Caco-2 (cell line): ENCODE results near the gene HMG20A. TPM values are rescaled to one million over a fixed set of nuclear protein-coding genes. Genes with fewer than 3 reads are reported as not detected.

ENCODE experiments used
- BruUV-seq: library from RNA; stranded (reverse); fragments of 400-500 nt; replicated peaks from 2 replicates; lab custom pipeline; 2021; lab: Mats Ljungman, UMichigan
- CTCF ChIA-PET: fragments of 300-600 bp; sonication (Branson Sonifier 250); formaldehyde crosslinking; loops from one replicate; lab custom pipeline; 2022; ENCODE audit warnings: antibody characterized with exemption; lab: Charles Lee
- POLR2A ChIA-PET: fragments of 300-600 bp; sonication (Branson Sonifier 250); formaldehyde crosslinking; loops from one replicate; lab custom pipeline; 2022; ENCODE audit warnings: antibody characterized with exemption; lab: Charles Lee
- DNase-seq, 2 experiments: peaks; one replicate each; pipeline versions ENCODE4 v3.0.0 to v3.0.0-alpha.2; 2020 to 2022
- H3K27me3 ChIP-seq: replicated peaks from 2 replicates; pipeline ENCODE4 v1.6.0; 2011; ENCODE audit warnings: low read length; ENCODE audit not compliant: control insufficient read depth, insufficient read depth
- H3K36me3 ChIP-seq: 2 replicates; pipeline ENCODE4 v1.5.1; 2011; ENCODE audit warnings: low read length; ENCODE audit not compliant: control insufficient read depth, insufficient read depth
- H3K4me1 ChIP-seq: fragments of 250-450 bp; sonication (Bioruptor Pico); 2 replicates; pipeline ENCODE4 v1.5.1; 2020; ENCODE audit warnings: mild to moderate bottlenecking
- H3K4me3 ChIP-seq: 2 replicates; pipeline ENCODE4 v1.5.1; 2011; ENCODE audit warnings: low read depth, mild to moderate bottlenecking, control low read depth, low read length
- H3K9me3 ChIP-seq: fragments of 250-450 bp; sonication (Bioruptor Pico); 2 replicates; pipeline ENCODE4 v1.5.1; 2020; ENCODE audit warnings: mild to moderate bottlenecking, moderate library complexity
- H3K27ac Mint-ChIP-seq: one replicate; pipeline ENCODE4 v1.8.0; 2022; ENCODE audit warnings: mixed read lengths; ENCODE audit not compliant: unreplicated experiment
- H3K27me3 Mint-ChIP-seq: one replicate; pipeline ENCODE4 v1.8.0; 2022; ENCODE audit warnings: mixed read lengths; ENCODE audit not compliant: insufficient read depth, unreplicated experiment
- H3K36me3 Mint-ChIP-seq: one replicate; pipeline ENCODE4 v1.8.0; 2022; ENCODE audit warnings: mild to moderate bottlenecking, mixed read lengths; ENCODE audit not compliant: insufficient read depth, unreplicated experiment
- H3K4me1 Mint-ChIP-seq: one replicate; pipeline ENCODE4 v1.8.0; 2022; ENCODE audit warnings: low read depth, mixed read lengths; ENCODE audit not compliant: unreplicated experiment
- H3K4me3 Mint-ChIP-seq: one replicate; pipeline ENCODE4 v1.8.0; 2022; ENCODE audit warnings: mild to moderate bottlenecking, moderate library complexity, mixed read lengths; ENCODE audit not compliant: unreplicated experiment
- H3K9me3 Mint-ChIP-seq: one replicate; pipeline ENCODE4 v1.8.0; 2022; ENCODE audit warnings: mixed read lengths; ENCODE audit not compliant: unreplicated experiment
- intact Hi-C: fragments of 100-400 bp; cut with micrococcal nuclease; formaldehyde crosslinking; loops from one replicate; pipeline ENCODE4 v1.10.0; 2022; ENCODE audit not compliant: unreplicated experiment
- total RNA-seq: library from RNA; stranded (reverse); gene quantifications from 2 replicates; pipeline ENCODE4 v1.2.3, GENCODE V29; 2022
- TF ChIP-seq, protein P1 (sequence below), 2 experiments: fragments of 200-600 bp in 1 of 2; IDR thresholded peaks; 1 replicate in 1 of 2; 2 replicates in 1 of 2; pipeline versions ENCODE4 v1.5.1 to v1.8.0; 2011 to 2022; ENCODE audit warnings: antibody characterized with exemption in 1 of 2, control low read depth in 1 of 2, inconsistent platforms in 1 of 2, low read depth in 1 of 2, low read length in 1 of 2, mild to moderate bottlenecking in 1 of 2, moderate library complexity in 1 of 2; ENCODE audit not compliant: insufficient read depth in 1 of 2, severe bottlenecking in 1 of 2, unreplicated experiment in 1 of 2

HMG20A gene
- total RNA-seq, 1 experiment from 2014 or later = 34.0 TPM

DNA sequence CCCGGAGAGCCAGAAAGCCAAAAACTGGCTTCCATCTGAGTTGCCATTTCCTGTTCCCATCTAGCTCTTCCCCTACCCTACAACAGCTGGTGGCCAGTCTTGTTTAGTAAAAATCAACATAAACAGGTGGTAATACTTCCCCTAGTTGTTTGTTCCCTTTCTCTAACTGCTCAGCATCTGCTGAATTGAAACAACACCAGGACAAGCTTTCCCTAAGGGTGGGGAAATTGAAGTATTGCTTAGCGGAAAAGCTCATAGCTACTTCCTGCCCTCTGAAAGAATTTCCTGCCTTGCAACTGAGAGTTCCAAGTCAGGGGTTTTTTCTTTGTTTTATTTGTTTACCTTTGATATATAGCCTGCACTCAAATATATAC lies 66.8 kb downstream of the HMG20A start:
- Histone ChIP-seq H3K4me3 (no peak overlapping the region), H3K4me1 (peaks cover 5% of the 10 kb centered on the region; the same call in 1 of the 2 replicates), H3K9me3 (no peaks in the 10 kb centered on the region), H3K36me3 (no peaks in the 10 kb centered on the region), H3K27me3 (no peaks in the 10 kb centered on the region)
- POLR2A ChIA-PET = no interaction called here
- no TSS peak for BruUV-seq
- CTCF ChIA-PET = interaction anchor here (0.9 kb wide), 1 partner anchor 10 kb away, joined by 3 read pairs; no protein-coding TSS in a partner anchor
- intact Hi-C loops = no loop called here
- Mint-ChIP-seq H3K27me3 (no peaks in the 10 kb centered on the region), H3K9me3 (no peaks in the 10 kb centered on the region), H3K36me3 (peaks cover 11% of the 10 kb centered on the region), H3K27ac (no peak overlapping the region), H3K4me3 (no peak overlapping the region), H3K4me1 (peaks cover 15% of the 10 kb centered on the region)
- DNase-seq = no peak
- TF ChIP-seq, protein P1, sequence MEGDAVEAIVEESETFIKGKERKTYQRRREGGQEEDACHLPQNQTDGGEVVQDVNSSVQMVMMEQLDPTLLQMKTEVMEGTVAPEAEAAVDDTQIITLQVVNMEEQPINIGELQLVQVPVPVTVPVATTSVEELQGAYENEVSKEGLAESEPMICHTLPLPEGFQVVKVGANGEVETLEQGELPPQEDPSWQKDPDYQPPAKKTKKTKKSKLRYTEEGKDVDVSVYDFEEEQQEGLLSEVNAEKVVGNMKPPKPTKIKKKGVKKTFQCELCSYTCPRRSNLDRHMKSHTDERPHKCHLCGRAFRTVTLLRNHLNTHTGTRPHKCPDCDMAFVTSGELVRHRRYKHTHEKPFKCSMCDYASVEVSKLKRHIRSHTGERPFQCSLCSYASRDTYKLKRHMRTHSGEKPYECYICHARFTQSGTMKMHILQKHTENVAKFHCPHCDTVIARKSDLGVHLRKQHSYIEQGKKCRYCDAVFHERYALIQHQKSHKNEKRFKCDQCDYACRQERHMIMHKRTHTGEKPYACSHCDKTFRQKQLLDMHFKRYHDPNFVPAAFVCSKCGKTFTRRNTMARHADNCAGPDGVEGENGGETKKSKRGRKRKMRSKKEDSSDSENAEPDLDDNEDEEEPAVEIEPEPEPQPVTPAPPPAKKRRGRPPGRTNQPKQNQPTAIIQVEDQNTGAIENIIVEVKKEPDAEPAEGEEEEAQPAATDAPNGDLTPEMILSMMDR (IDR thresholded peaks at IDR 0.05; ENCODE audit: insufficient read depth in 1 of 2, low read depth in 1 of 2, low read length in 1 of 2, severe bottlenecking in 1 of 2, unreplicated experiment in 1 of 2) = no peak

DNA sequence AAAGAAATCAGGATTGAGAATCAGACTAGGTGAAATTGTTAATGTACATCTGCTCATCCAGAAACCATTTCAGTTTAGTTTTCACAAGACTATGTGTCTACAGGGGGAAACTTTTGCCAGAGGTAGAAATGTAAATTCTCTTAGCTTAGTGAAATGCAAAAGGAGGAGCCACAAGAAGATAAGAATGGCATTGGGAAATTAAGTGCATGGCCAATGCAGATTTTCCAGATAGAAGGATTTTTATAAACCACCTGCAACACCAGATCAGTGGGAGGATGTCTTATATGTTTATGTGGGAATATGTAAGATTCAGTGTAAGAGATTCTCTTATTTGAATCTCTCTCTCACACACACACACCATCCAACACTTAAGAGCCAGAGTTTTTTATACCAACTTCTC lies 67.2 kb downstream of the HMG20A start:
- H3K27ac Mint-ChIP-seq = no peak overlapping the region
- H3K36me3 ChIP-seq = no peaks in the 10 kb centered on the region
- H3K9me3 Mint-ChIP-seq = no peaks in the 10 kb centered on the region
- no peak overlapping the region for H3K4me3 ChIP-seq
- ChIA-PET CTCF (interaction anchor here (0.9 kb wide), 1 partner anchor 9 kb away, joined by 3 read pairs; no protein-coding TSS in a partner anchor), POLR2A (no interaction called here)
- peaks cover 15% of the 10 kb centered on the region for H3K4me1 Mint-ChIP-seq
- no peaks in the 10 kb centered on the region for H3K9me3 ChIP-seq
- H3K36me3 Mint-ChIP-seq = peaks cover 11% of the 10 kb centered on the region
- intact Hi-C loops = no loop called here
- no peaks in the 10 kb centered on the region for H3K27me3 Mint-ChIP-seq
- no peak for DNase-seq
- no peak overlapping the region for H3K4me3 Mint-ChIP-seq
- H3K4me1 ChIP-seq = peaks cover 5% of the 10 kb centered on the region; the same call in 1 of the 2 replicates
- TF ChIP-seq, protein P1 (IDR thresholded peaks at IDR 0.05; ENCODE audit: insufficient read depth in 1 of 2, low read depth in 1 of 2, low read length in 1 of 2, severe bottlenecking in 1 of 2, unreplicated experiment in 1 of 2) = no peak
- no TSS peak for BruUV-seq
- H3K27me3 ChIP-seq = no peaks in the 10 kb centered on the region

DNA sequence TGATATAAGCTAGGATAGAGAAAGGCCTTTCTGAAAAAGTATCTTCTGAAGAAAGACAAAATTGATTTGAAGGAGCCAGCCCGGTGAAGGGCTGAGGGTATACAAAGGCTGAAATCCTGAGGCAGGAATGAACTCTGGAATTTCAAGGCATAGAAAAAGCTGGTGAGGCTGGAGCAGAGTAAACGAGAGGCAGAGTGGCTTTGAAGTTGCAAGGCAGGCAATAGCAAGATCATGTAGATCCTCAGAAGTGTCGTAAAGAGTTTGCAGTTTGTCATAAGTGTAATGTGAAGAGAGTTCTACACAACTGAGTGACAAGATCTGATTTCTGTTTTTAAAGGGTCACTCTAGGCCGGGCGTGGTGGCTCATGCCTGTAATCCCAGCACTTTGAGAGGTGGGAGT lies 69.0 kb downstream of the HMG20A start:
- Mint-ChIP-seq H3K4me1 (peaks cover 15% of the 10 kb centered on the region), H3K27me3 (no peaks in the 10 kb centered on the region), H3K4me3 (no peak overlapping the region), H3K9me3 (no peaks in the 10 kb centered on the region), H3K27ac (peak overlapping the region; percentile 29), H3K36me3 (peaks cover 3% of the 10 kb centered on the region)
- intact Hi-C loops = no loop called here
- ChIA-PET CTCF (interaction anchor here (0.6 to 1.8 kb wide), 3 partner anchors 53 to 382 kb away, joined by 3 to 5 read pairs (median 4); no protein-coding TSS in a partner anchor), POLR2A (no interaction called here)
- Histone ChIP-seq H3K4me1 (peaks cover 5% of the 10 kb centered on the region; the same call in 1 of the 2 replicates), H3K9me3 (no peaks in the 10 kb centered on the region), H3K27me3 (no peaks in the 10 kb centered on the region), H3K36me3 (no peaks in the 10 kb centered on the region), H3K4me3 (no peak overlapping the region)
- no peak for DNase-seq
- no TSS peak for BruUV-seq
- TF ChIP-seq, protein P1 (IDR thresholded peaks at IDR 0.05; ENCODE audit: insufficient read depth in 1 of 2, low read depth in 1 of 2, low read length in 1 of 2, severe bottlenecking in 1 of 2, unreplicated experiment in 1 of 2) = no peak
